ENCODE data around the gene CXCR6.

CXCR6 gene

DNA sequence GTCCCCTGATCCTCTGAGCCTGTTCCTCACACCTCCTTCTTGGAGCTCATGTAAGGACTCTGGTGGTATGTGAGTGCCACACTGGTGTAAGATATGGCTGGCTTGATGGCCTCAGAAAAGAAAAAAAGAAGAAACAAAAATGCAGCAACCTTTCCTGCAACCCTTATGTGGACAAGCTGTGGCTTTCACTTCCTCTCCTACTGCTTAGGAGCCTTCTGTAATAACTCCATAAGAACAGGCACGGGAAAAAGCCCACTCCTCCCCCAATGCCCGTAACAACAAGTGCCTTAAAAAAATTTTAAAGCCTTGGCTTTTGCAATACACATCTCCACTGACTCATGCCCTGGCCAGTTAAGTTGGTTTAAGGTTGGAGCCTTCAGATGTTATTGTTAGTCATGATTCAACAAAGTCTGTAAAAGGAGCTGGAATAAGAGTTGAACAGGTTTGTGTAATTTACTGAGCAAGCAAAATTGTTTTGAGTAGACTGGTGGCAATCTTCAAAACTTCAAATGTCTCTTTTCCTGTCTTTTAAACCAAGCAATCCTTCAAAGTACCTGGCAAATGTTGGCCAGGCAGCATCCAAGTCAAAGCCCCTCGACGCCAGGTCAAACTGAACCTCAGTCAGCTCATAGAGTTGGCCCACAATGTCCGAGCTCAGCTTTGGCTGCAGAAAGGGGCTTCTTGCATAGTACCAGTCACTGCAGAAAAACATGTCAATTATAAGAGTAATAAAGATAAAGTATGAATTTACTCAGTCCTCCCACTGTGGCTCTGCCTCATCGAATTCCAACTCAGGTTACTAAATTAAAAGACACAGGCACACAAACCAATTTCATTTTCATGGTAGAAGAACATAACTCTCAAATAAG, 29.5 kb downstream of the CXCR6 start:
- DNase-seq: no peak

DNA sequence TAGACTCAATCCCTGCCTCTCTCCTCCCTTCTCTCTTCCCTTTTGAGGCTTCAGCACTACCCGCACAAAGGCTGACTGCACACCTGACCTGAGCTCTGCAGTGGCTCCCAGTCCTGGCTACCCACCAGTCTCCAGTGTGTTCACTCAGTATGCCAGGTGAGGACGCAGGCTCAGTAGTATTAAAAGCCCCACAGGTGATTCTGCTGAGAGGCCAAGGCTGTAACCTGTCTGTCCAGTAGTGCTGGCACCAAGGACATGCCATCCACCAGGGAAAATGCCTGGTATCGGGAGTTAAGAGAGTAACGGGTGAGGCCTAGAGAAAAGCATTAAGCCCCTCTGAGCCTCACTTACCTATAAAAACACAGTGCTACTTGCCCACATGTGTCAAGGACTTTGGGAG, 31.4 kb downstream of the CXCR6 start:
- DNase-seq: no peak

GRCh38 chr3:45975686-45976085, 32.4 kb downstream of the CXCR6 start:
- DNase-seq: no peak

DNA sequence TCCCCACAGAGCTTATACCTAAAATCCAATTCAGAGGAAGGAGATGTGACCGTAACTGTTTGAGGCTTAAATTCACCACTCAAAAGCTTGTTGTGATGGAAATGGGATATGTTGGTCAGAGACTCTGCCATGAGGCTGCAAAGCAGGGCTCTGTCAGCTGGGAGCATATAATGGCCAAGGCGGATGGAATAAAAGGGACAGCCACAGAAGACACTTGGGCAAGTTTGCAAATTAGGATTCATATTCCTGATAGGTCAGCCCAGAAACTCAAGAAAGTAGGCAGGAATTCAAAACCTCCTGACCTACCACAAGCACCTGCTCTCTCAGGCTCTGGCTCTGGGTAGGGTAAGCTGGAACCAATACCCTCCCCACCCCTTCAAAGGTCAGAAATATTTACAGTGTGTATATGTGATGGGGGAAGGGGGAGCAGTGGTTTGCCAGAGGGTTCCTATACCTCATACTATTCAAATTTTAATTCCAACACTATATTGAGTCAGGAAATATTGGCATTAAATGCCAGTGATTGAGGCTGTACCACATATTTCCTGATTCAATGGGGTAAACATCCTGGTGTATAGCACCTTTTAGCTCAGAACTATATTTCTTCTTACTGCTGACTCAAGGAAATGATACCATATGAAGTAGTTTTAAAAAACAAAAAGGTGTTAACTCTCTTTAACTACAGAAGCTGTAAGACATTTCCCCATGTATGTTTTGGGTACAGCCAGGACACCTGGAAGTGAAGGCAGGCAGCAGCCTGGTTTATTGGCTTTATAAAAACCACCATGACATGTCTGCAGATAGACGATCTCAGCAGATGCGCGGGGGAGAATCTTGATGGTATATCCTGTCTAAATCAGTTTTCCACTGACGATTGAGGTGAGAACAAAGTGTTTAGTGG, 33.2 kb downstream of the CXCR6 start:
- DNase-seq: no peak

DNA sequence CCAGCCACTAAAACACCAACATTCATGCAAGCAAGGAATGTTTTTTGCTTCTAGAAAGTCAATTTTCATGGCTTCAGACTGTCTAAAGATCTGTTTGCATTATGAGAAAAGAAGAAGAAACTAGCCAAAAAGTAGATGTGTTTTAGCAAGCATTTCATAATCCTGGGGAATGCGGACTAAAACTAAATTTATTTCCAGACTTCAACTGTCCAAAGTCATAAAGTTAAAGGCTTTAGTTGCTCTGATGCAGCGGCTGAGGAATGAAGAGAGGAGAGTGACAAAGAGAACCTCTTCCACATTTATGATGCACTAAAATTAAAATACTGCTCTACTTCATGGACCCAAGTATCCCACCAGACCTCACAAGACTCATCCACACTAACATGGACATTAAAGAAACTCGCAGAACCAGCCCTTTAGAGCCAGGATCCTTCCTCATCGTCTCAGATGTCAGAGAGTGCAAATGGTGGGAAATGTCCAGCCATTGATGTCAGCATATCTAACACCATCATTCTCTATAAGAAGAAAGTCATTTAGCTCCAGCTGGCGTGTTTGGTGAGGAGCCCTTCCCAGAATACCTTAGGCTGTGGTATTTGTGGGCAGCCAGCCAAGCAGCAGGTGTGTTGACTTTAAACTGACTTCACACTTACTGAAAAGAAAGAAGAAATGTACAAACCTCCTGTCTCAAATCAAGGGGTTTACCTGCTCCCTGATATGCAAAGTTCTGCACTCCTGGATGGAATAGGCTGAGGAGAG, 34.9 kb downstream of the CXCR6 start:
- DNase-seq: no peak

GRCh38 chr3:45979378-45979777, 36.1 kb downstream of the CXCR6 start:
- no peak for DNase-seq

DNA sequence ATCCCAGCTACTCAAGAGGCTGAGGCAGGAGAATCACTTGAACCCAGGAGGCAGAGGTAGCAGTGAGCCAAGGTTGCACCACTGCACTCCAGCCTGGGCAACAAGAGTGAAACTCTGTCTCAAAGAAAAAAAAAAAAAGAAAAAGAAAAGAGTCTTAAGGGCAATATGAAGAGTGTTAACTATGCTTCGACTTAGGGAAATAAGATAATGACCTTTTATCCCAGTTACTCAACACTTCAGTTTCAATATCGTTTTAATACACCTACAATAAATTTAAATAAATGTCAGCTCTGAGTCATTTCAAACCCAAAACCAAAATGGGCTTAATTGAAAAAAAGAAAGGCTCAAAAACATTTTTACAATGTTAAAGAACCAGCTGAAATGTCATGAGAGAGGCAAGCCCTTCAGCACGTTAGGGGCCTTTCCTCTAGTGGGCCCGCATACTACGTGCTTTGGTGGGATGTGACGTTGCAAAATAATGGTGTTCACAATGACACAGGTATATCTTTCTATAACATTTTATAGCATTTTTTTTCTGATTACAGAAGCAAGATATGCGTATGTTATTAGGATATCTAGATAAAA, 37.1 kb downstream of the CXCR6 start:
- DNase-seq: no peak

- DNase-seq: no peak
Observed at GRCh38 chr3:45980819-45981218, 37.6 kb downstream of the CXCR6 start.

- DNase-seq: no peak
Observed at GRCh38 chr3:45981346-45982074, 38.2 kb downstream of the CXCR6 start.

DNA sequence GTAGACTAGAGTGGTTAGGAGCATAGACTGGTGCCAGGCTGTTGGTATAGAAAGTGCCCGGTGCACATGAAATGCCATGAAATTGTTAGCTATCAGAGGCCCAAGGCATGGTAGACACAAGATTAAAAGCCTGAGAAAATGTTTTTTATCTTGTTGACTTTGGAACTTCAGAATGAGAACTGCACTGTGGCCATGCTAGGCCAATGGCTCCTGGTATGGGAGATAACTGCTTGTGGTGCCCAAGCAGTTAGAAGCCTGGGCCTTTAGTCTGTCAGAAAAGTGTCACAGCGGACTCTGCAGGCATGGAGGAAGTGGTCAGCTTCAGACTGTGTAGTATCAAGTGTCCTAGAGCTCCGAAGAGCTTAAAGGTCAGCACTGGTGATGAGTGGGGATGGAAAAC, 40.5 kb downstream of the CXCR6 start:
- no peak for DNase-seq

- DNase-seq: no peak
Observed at GRCh38 chr3:45984331-45985312, 41.4 kb downstream of the CXCR6 start.

- no peak for DNase-seq
Observed at GRCh38 chr3:45985532-45986302, 42.5 kb downstream of the CXCR6 start.

GRCh38 chr3:45986303-45986982, 43.2 kb downstream of the CXCR6 start:
- no peak for DNase-seq

GRCh38 chr3:45987368-45988291, 44.4 kb downstream of the CXCR6 start:
- no peak for DNase-seq

DNA sequence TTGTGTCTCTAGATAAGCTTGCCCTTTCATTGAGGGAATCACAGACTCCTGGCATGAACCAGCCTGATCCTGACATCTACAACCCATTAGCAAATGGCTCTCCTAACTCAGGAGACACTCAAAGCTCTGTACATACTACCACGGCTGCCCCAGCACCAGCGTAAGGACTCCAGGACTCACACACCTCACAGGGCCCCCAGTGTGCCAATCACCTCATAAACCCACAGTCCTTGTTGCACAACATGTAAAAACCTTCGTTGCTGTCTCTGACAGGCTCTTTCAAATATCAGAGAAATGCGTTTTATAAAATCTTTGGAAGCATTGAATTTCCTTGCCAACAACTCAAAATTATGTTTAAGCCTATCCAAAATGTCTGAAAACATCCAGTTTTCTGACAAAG, 45.1 kb downstream of the CXCR6 start:
- DNase-seq: no peak

DNA sequence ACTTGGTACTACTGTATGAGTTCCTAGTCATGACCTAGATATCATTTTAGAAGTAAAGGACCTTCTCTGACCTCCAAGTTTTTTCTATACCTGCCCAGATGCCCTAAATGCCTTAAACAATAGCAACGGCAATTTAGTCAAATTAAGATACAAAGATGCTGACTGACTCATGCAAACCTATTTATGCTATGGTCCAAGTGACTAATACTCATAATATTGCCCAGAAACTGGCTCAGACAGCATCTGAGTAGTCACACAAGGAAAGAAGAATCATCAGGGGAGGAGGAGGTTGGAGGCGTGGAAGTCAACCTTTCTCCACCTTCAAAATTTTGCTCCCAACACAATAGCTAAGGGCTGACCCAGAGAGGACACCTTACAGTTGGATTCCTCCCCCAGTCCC, 45.5 kb downstream of the CXCR6 start:
- DNase-seq: no peak

DNA sequence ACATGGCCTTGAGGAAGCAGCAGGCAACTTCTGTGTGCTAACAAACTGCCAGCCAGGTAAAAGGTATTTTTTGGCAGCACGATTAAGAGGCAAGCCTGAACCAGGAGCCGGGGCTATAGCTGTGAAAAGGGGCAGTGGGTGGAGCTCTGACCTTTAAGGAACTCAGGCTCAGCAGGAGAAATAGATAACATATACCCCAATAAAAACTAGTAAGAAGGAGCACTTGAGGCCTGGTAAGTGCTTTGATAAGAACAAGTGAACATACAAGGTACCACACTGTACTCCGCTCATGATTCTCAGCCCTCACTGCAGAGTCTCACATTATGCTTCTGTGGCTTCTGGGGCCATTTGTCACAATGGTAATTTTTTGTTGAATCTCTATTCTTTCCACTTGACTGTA, 46.9 kb downstream of the CXCR6 start:
- DNase-seq: no peak

- no peak for DNase-seq
Observed at GRCh38 chr3:45991341-45991740, 48.1 kb downstream of the CXCR6 start.
